ENCODE measurements around the gene SLC26A1.

The SLC26A1 gene

GRCh38 chr4:1032861-1033260 lies 39.7 kb upstream of the SLC26A1 start:
- TF ChIP-seq CTCF (conservative IDR thresholded peaks at IDR 0.05; ENCODE audit: low read depth, low read length), result no peak
- DNase-seq (ENCODE audit: low read depth), result no peak
- H3K4me3 ChIP-seq (ENCODE audit: low read length), result no peak overlapping the region

GRCh38 chr4:1031956-1032795 lies 39.0 kb upstream of the SLC26A1 start:
- TF ChIP-seq CTCF (conservative IDR thresholded peaks at IDR 0.05; ENCODE audit: low read depth, low read length), result no peak

GRCh38 chr4:1031346-1031745 lies 38.1 kb upstream of the SLC26A1 start:
- DNase-seq (ENCODE audit: low read depth), result no peak

More at GRCh38 chr4:1031956-1032795, 39.0 kb upstream of the SLC26A1 start:
- H3K4me3 ChIP-seq (ENCODE audit: low read length), result no peak overlapping the region
- no peak for DNase-seq (ENCODE audit: low read depth)

GRCh38 chr4:1030559-1030958 lies 37.4 kb upstream of the SLC26A1 start:
- no peak for TF ChIP-seq CTCF (conservative IDR thresholded peaks at IDR 0.05; ENCODE audit: low read depth, low read length)
- no peak overlapping the region for H3K4me3 ChIP-seq (ENCODE audit: low read length)
- DNase-seq (ENCODE audit: low read depth), result no peak

More at GRCh38 chr4:1031346-1031745, 38.1 kb upstream of the SLC26A1 start:
- H3K4me3 ChIP-seq (ENCODE audit: low read length), result no peak overlapping the region
- TF ChIP-seq CTCF (conservative IDR thresholded peaks at IDR 0.05; ENCODE audit: low read depth, low read length), result no peak

GRCh38 chr4:1030031-1030430 lies 36.8 kb upstream of the SLC26A1 start:
- TF ChIP-seq CTCF (conservative IDR thresholded peaks at IDR 0.05; ENCODE audit: low read depth, low read length), result no peak
- no peak for DNase-seq (ENCODE audit: low read depth)
- no peak overlapping the region for H3K4me3 ChIP-seq (ENCODE audit: low read length)

- DNase-seq (ENCODE audit: low read depth), result no peak
- no peak overlapping the region for H3K4me3 ChIP-seq (ENCODE audit: low read length)
- no peak for TF ChIP-seq CTCF (conservative IDR thresholded peaks at IDR 0.05; ENCODE audit: low read depth, low read length)
Observed at GRCh38 chr4:1029529-1029928, 36.3 kb upstream of the SLC26A1 start.
